Stimulated activated CD4-positive, alpha-beta T cell treated with anti-CD3 and anti-CD28 coated beads, Interleukin-15, amount 100 ng/mL, for 48 hours (primary cell): ENCODE results near the gene FOXJ1.

Source experiments
- DNase-seq, 2 donors: peaks; one replicate each; pipeline ENCODE4 v3.0.0-alpha.2; 2020; ENCODE audit warnings: low read depth in 2 of 2

The FOXJ1 gene

GRCh38 chr17:76140661-76141211, 309 bp downstream of the FOXJ1 start:
- no peak for DNase-seq

DNA sequence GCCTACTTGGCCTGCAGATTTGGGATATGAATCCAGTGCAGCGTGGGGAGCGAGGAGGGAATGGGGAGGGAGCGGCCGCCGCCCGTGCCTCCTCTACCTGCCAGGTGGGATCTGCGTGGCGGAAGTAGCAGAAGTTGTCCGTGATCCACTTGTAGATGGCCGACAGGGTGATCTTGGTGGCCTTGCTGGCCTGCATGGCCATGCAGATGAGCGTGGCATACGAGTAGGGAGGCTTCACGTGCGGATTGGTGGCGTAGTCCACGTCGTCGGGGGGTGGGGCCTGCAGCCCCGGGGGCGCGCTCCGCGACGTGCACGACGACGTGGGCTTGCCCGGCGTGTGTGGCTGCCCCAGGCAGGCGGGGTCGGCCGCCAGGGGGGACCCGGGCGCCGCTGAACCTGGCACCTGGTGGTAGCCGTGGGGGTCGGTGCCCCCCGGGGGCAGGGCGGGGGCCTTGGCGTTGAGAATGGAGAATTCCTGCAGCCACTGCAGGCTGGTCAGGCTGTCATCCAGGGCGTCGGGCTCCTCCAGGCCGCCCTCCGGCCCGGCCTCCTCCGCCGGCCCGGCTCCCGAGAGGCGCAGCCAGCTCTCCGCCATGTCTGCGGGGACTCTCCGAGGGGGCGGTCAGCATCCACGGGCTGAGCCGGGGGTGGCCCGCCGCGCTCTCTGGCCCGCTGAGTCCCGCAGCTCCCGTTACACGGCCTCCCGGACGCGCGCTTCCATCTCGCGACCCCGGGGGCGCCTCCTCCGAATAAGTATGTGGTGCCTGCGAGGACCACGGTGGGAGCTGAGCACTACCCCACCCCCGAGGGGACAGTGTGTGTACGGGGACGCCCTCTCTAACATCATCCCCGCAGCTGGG, 1.0 kb downstream of the FOXJ1 start:
- no peak for DNase-seq

DNA sequence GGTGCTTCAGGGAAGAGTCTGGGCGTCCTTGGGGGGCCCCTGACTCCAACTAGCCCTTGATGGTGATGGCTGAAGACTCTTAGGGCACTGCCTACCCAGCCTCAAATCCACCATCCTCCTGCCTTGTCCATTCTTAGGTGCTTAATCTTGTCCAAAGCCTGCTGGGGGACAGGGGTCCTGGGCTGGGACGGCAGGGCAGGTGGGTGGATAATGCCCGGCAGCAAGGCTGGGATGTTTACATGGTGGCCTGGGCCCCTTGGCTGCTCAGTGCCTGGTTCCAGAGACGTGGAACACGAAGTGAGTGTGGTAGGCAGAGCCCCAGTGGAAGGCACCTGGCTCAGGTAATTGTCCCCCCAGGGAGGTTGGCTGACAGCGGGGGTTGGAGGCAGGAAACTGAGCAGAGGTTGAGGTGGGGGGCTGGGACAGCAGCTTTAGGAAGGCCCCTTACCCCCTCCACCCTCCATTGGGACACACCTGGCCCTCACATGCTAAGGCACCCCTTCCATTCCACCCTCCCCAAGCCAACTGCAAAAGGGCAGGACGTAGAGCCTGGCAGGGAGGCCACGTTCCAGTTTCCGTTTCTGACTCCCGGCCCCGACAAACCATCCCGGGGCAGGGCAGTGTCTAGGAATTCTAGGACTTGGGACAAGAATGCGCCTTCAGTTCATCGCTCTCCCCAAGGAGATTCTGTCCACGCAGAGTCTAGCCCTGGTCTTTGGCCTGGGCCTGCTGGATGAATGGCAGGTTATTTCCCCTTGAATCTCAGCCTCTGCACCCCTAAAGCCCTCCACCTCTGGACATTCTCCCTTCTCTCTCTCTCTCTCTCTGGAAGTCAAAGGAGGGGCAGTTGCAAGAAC, 1.9 kb downstream of the FOXJ1 start:
- DNase-seq, result no peak

GRCh38 chr17:76138234-76138895, 2.7 kb downstream of the FOXJ1 start:
- DNase-seq, result no peak

DNA sequence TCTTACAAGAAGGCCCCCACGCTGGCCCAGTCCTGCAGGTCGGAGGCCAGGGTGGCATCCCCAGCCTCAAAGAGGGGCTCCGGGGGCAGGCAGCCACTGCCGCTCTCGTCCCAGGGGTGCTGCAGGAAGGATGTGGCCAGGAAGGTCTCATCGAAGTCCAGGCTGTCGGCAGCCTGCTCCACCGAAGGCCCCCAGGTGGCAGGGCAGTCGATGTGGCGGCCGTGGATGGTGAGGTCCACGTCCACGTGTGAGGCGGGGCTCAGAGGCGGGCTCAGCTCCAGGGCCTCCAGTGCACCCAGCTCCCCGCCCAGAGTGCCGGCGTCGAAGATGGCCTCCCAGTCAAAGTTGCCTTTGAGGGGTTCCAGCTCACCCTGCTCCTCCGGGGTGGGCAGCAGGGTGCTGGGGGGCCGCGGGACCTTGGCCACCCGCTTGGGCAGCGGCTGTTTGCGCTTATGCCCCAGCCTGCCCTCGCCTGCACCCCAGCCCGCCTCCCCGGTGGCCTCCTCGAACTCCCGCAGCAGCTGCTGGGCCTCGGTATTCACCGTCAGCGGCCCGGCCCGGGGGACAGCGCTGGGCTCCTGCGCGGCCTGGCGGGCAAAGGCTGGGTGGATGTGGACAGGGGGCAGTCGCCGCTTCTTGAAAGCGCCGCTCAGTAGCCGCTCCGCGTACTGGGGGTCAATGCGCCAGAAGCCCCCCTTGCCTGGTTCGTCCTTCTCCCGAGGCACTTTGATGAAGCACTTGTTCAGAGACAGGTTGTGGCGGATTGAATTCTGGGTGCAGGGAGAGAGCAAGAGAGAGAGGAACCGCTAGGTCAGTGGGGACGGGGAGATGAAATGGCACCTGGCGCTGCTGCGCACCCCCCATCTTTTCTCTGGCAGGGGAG, 3.5 kb downstream of the FOXJ1 start:
- no peak for DNase-seq

- no peak for DNase-seq
Observed at GRCh38 chr17:76137001-76137350, 4.1 kb downstream of the FOXJ1 start.

DNA sequence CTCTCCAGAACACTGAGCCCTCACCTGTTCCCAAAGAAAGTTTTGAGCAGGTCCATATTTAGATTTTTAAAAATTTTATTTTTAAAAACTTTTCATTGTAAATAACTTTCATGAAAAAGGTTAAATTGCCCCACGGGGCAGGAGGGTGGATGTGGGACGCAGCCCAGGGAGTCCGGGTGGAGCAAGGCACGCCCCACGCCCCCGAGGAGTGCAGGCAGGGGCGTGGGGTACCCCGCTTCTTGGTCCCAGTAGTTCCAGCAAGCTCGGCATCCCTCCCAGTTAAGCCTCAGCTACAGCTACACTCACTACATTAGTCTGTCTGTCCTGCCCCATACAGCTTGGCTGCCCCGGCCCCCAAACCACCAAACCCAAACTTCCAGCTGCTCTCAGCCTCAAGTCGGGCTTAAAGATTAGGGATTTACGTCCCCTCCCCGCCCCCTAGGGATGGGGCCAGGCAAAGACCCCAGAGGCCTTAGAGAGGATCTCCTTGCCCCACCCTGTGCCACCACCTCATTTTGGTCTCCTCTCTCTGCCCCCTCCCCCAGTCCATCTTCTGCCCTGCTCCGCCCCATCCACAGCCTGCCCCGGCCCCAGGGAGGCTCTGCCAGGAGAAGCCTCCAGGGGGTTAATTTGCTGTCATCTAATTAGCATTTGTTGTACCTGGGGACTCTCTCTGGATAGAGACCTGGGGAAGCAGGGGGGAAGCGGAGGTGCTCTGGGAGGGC, 4.6 kb downstream of the FOXJ1 start:
- DNase-seq, result no peak

GRCh38 chr17:76135810-76136188, 5.2 kb downstream of the FOXJ1 start:
- DNase-seq, result no peak

DNA sequence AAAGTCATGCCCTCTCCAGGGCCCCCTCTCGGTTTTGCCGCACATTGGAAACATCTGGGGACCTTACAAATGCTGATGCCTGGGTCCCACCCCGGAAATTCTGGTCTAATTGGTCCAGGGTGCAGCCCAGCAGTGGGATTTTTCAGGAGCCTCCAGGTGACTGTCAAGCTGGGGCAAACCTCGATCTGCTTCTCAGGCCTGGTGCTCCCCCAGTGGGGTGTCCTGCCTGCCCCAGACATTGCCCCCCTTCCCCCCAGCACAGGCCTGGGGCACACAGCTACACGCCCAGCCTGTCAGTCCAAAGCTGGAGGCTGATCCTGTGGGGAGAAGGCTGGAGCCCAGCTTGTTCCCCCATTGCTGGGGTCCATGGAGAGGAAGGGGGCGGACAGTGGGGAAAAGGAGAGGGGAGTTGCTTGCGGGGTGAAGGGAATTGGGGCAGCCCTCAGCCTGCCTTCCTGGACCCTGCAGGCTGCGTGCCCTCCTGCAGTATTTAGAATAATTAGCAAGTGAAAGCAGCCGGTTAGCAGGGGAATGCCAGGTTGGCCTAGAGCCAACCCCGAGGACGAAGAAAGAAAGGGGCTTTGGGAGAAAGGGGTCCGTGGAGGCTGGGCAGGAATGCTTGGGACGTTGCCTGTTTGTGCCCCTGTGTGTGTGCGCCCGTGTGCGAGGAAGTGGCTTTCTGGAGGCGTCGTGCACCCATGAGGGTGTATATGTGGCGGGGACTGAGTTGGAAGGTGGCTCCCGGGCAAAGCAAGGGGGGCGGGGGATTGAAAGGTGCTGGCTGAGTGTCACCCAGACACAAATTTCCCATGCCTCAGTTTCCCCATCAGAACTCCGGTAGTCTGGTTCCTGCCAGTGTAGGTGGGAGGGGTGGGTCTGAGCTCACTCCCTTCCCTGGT, 5.9 kb downstream of the FOXJ1 start:
- DNase-seq, result no peak

- no peak for DNase-seq
Observed at GRCh38 chr17:76132574-76133338, 8.3 kb downstream of the FOXJ1 start.

DNA sequence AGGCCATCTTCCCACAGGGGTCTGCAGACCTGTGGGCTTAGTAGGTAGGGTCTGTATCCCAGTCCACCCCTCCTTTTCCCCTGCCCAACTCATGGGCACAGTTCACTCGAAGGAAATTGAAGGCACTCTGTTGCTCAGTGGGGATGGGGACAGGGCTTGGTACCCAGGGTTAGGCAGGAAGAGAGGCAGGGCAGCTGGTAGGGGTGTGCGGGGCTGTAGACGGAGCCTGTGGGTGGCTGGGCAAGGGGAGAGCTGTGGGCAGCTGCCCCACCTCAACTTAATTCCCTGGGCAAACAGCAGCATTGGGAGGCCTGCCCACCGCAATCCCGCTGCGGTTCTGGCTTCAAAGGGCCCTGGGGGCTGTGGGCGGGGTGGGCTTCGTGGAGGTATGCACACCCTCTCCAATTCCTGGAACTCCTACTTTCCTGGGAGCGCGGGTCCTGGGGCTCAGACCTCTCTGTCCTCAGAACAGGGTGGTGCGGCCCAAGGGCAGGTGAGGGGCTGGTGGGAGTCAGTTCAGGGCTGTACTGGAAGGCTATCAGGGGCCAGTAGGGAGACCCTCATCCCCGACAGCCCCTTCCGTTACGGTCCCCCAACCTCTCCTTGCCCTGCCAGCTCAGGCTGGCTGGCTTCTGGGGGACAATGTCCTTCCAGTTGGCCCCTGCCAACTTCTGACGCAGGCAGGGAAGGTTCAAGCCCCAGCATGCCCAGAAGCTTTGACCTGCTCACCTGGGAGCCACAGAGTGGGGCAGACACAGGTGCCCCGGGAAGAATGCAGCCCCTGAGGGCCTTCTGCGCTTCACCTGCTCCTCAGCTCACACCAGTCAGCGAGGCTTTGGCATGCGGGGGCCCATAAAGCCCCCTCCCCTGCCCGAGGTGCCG, 9.1 kb downstream of the FOXJ1 start:
- DNase-seq, result no peak

GRCh38 chr17:76131051-76131691, 9.9 kb downstream of the FOXJ1 start:
- DNase-seq, result no peak

- DNase-seq, result no peak
Observed at GRCh38 chr17:76130473-76130872, 10.6 kb downstream of the FOXJ1 start.

- DNase-seq, result no peak
Observed at GRCh38 chr17:76125922-76126321, 15.1 kb downstream of the FOXJ1 start.

- DNase-seq, result no peak
Observed at GRCh38 chr17:76125391-76125675, 15.7 kb downstream of the FOXJ1 start.

DNA sequence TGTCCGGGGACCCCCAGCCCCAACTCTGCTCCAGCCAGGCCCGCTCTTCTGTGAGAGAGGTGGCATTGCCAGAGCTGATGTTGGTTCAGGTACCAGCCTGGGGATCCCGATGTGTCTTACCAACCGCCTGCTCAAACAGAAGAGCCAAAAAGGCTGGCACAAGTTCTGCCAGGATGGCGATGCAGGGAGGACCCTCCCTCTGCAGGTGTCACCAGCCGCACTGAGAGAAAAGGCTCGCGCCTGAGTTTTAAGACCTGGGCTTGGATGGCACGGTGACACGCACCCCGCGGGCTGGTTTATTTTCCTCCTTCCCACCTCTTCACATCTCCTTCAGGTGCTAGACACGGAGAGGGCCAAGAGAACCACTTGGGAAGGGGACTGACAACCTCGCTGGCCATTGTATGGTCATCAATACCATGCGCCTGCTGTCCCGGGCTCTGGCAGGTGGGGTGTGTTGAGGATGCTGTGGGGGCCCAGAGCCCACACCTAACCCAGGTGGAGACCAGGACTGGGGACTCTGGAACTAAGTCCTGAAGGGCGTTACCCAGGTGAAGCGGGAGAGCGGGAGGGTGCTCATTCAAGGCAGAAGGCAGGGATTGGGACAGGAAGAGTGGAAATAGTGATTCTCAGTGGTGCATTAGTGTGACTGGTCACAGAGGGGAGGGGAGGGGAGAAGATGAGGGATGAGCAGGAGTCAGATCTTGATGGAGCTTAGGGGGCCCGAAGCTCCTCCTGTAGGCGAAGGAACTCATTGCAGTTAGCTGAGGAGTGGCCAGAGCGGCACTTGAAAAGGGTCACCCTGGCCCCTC, 16.3 kb downstream of the FOXJ1 start:
- no peak for DNase-seq
